NT2/D1 (cell line): ENCODE data around the gene PCDHA5.
"Not testable (repeated sequence)": the region's sequence is repeated elsewhere in the genome, so short reads cannot be mapped to it uniquely, and the experiment has no call there.

ENCODE experiments used
- DNase-seq: peaks from one replicate; pipeline ENCODE4 v3.0.0-alpha.2; 2011; ENCODE audit warnings: low read depth, low spot score
- H3K27me3 ChIP-seq: 2 replicates; pipeline ENCODE4 v1.6.0; 2011; ENCODE audit warnings: mild to moderate bottlenecking; ENCODE audit not compliant: insufficient read length, insufficient read depth
- H3K36me3 ChIP-seq: 2 replicates; pipeline ENCODE4 v1.6.1; 2011; ENCODE audit warnings: mild to moderate bottlenecking, low read length, mixed read lengths; ENCODE audit not compliant: insufficient read depth, insufficient read length
- H3K4me1 ChIP-seq: 2 replicates; pipeline ENCODE4 v1.5.1; 2011; ENCODE audit not compliant: insufficient read depth, insufficient read length
- H3K4me3 ChIP-seq: 2 replicates; pipeline ENCODE4 v1.5.1; 2011; ENCODE audit warnings: low read depth; ENCODE audit not compliant: insufficient read length
- H3K9ac ChIP-seq: 2 replicates; pipeline ENCODE4 v1.6.0; 2011; ENCODE audit warnings: low read depth; ENCODE audit not compliant: insufficient read length
- H3K9me3 ChIP-seq: 2 replicates; pipeline ENCODE4 v1.5.1; 2011; ENCODE audit warnings: mild to moderate bottlenecking, low read length; ENCODE audit not compliant: insufficient read depth
- SUZ12 ChIP-seq: IDR thresholded peaks from 2 replicates; pipeline ENCODE4 v1.6.1; 2011; ENCODE audit not compliant: insufficient read length, insufficient read depth; ENCODE audit errors: extremely low read depth
- YY1 ChIP-seq: IDR thresholded peaks from 2 replicates; pipeline ENCODE4 v1.6.1; 2011; ENCODE audit not compliant: insufficient read length, insufficient read depth
- ZNF274 ChIP-seq: IDR thresholded peaks from 2 replicates; pipeline ENCODE4 v1.6.1; 2011; ENCODE audit warnings: mild to moderate bottlenecking, low read depth, low read length

PCDHA5 gene

DNA sequence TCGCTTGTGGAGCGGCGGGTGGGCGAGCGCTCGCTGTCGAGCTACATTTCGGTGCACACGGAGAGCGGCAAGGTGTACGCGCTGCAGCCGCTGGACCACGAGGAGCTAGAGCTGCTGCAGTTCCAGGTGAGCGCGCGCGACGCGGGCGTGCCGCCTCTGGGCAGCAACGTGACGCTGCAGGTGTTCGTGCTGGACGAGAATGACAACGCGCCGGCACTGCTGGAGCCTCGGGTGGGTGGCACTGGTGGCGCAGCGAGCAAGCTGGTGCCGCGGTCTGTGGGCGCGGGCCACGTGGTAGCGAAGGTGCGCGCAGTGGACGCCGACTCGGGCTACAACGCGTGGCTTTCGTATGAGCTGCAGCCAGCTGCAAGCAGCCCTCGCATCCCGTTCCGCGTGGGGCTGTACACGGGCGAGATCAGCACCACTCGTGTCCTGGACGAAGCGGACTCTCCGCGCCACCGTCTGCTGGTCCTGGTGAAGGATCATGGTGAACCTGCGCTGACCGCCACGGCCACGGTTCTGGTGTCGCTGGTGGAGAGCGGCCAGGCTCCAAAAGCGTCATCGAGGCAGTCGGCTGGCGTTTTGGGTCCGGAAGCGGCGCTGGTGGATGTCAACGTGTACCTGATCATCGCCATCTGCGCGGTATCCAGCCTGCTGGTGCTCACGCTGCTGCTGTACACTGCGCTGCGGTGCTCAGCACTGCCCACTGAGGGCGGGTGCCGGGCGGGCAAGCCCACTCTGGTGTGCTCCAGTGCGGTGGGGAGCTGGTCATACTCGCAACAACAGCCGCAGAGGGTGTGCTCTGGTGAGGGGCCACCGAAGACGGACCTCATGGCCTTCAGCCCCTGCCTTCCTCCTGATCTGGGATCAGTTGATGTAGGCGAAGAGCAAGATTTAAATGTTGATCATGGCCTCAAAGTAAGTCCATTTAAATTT is 21.7 kb downstream of the PCDHA5 start:
- H3K9me3 ChIP-seq: no peaks in the 10 kb centered on the region
- H3K9ac ChIP-seq: no peak overlapping the region
- no peaks in the 10 kb centered on the region for H3K4me1 ChIP-seq
- TF ChIP-seq YY1: no peak
- no peak for TF ChIP-seq SUZ12
- no peak for TF ChIP-seq ZNF274
- H3K36me3 ChIP-seq: no peaks in the 10 kb centered on the region
- H3K4me3 ChIP-seq: no peak overlapping the region
- no peak for DNase-seq
- no peaks in the 10 kb centered on the region for H3K27me3 ChIP-seq

DNA sequence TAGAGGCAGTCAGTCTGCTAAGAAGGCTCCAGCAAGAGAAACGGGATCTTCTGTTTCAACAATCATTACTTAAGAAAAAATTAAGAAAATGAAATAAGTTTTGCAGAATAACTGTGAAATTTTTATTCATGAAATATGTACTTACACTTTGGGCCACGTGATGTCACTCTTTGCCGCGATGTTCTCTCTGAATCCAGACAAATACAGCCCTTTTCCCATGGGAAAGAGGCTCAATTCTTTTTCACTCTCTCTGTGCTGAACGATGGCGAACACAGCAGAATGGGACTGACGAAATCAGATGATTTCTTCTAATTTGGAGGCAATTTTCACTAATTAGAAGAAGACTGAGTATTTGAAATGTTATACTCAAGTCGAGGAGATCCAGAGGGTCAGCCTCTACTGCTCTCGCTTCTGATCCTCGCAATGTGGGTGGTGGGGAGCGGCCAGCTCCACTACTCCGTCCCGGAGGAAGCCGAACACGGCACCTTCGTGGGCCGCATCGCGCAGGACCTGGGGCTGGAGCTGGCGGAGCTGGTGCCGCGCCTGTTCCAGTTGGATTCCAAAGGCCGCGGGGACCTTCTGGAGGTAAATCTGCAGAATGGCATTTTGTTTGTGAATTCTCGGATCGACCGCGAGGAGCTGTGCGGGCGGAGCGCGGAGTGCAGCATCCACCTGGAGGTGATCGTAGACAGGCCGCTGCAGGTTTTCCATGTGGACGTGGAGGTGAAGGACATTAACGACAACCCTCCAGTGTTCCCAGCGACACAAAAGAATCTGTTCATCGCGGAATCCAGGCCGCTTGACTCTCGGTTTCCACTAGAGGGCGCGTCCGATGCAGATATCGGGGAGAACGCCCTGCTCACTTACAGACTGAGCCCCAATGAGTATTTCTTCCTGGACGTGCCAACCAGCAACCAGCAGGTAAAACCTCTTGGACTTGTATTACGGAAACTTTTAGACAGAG is 27.0 kb downstream of the PCDHA5 start, which contains the start of gene PCDHA9:
PCDHA9 (plus strand) TSS at position 244 of the 964 bp plus-strand sequence; CDS start at position 358, 114 bp downstream.
- not testable (repeated sequence) for H3K4me3 ChIP-seq, H3K4me1 ChIP-seq, H3K27me3 ChIP-seq

DNA sequence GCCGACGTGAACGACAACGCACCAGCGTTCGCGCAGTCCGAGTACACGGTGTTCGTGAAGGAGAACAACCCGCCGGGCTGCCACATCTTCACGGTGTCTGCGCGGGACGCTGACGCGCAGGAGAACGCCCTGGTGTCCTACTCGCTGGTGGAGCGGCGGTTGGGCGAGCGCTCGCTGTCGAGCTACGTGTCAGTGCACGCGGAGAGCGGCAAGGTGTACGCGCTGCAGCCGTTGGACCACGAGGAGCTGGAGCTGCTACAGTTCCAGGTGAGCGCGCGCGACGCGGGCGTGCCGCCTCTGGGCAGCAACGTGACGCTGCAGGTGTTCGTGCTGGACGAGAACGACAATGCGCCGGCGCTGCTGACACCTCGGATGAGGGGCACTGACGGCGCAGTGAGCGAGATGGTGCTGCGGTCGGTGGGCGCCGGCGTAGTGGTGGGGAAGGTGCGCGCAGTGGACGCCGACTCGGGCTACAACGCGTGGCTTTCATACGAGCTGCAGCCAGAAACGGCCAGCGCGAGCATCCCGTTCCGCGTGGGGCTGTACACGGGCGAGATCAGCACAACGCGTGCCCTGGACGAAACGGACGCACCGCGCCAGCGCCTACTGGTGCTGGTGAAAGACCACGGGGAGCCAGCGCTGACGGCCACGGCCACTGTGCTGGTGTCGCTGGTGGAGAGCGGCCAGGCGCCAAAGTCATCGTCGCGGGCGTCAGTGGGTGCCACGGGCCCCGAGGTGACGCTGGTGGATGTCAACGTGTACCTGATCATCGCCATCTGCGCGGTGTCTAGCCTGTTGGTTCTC is 28.6 kb downstream of the PCDHA5 start:
- not testable (repeated sequence) for DNase-seq, H3K9me3 ChIP-seq, H3K36me3 ChIP-seq, H3K9ac ChIP-seq, H3K27me3 ChIP-seq, H3K4me1 ChIP-seq, H3K4me3 ChIP-seq

More for the DNA sequence above, 27.0 kb downstream of the PCDHA5 start, which contains the start of gene PCDHA9:
- not testable (repeated sequence) for H3K9me3 ChIP-seq, H3K36me3 ChIP-seq, DNase-seq, H3K9ac ChIP-seq

DNA sequence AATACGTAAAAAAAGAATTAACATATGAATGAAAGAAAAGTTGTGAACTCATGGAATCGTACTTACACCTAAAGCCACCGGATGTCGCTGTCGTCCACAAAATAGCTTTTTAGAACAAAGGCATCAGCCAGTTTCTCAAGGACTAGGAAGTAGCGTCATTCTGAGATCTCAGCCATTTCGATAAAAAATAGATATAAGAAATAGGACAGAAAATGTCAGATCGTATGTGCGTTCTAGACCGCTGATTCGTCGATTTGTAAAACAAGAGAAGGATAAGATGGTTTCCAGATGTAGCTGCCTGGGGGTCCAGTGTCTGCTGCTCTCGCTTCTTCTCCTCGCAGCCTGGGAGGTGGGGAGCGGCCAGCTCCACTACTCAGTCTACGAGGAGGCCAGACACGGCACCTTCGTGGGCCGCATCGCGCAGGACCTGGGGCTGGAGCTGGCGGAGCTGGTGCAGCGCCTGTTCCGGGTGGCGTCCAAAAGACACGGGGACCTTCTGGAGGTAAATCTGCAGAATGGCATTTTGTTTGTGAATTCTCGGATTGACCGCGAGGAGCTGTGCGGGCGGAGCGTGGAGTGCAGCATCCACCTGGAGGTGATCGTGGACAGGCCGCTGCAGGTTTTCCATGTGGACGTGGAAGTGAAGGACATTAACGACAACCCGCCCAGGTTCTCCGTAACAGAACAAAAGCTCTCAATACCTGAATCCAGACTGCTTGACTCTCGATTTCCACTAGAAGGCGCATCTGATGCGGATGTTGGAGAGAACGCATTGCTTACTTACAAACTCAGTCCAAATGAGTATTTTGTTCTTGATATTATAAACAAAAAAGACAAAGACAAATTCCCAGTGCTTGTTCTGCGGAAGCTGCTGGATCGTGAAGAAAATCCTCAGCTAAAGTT is 34.6 kb downstream of the PCDHA5 start, which contains the start of gene PCDHA10:
PCDHA10 (plus strand) TSS at position 126 of the 903 bp plus-strand sequence; CDS start at position 278, 152 bp downstream.
- TF ChIP-seq SUZ12 (no peak), YY1 (no peak), ZNF274 (no peak)
- no peaks in the 10 kb centered on the region for H3K36me3 ChIP-seq
- no peak for DNase-seq
- no peaks in the 10 kb centered on the region for H3K4me1 ChIP-seq
- H3K9me3 ChIP-seq: no peaks in the 10 kb centered on the region
- no peak within 1 kb of the TSS for H3K9ac ChIP-seq
- H3K27me3 ChIP-seq: no peaks in the 10 kb centered on the region
- H3K4me3 ChIP-seq: no peak within 1 kb of the TSS

DNA sequence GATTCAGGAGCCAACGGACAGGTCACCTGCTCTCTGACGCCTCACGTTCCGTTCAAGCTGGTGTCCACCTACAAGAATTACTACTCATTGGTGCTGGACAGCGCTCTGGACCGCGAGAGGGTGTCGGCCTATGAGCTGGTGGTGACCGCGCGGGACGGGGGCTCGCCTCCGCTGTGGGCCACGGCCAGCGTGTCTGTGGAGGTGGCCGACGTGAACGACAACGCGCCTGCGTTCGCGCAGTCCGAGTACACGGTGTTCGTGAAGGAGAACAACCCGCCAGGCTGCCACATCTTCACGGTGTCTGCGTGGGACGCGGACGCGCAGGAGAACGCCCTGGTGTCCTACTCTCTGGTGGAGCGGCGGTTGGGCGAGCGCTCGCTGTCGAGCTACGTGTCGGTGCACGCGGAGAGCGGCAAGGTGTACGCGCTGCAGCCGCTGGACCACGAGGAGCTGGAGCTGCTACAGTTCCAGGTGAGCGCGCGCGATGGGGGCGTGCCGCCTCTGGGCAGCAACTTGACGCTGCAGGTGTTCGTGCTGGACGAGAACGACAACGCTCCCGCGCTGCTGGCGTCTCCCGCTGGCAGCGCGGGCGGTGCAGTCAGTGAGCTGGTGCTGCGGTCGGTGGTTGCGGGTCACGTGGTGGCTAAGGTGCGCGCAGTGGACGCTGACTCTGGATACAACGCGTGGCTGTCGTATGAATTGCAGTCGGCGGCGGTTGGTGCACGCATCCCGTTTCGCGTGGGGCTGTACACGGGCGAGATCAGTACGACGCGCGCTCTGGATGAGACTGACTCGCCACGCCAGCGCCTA is 36.0 kb downstream of the PCDHA5 start:
- Histone ChIP-seq H3K9ac (no peak overlapping the region), H3K4me3 (no peak overlapping the region), H3K36me3 (no peaks in the 10 kb centered on the region), H3K27me3 (no peaks in the 10 kb centered on the region), H3K9me3 (no peaks in the 10 kb centered on the region; the same call in 1 of the 2 replicates), H3K4me1 (no peaks in the 10 kb centered on the region)
- DNase-seq: no peak
- TF ChIP-seq SUZ12 (no peak), YY1 (no peak), ZNF274 (no peak)

DNA sequence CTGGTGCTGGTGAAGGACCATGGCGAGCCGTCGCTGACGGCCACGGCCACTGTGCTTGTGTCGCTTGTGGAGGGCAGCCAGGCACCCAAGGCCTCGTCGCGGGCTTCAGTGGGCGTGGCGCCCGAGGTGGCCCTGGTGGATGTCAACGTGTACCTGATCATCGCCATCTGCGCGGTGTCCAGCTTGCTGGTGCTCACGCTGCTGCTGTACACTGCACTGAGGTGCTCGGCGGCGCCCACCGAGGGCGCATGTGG is 36.5 kb downstream of the PCDHA5 start:
- TF ChIP-seq ZNF274 (no peak), SUZ12 (no peak), YY1 (no peak)
- DNase-seq: no peak
- Histone ChIP-seq H3K9me3 (no peaks in the 10 kb centered on the region; the same call in 1 of the 2 replicates), H3K4me1 (no peaks in the 10 kb centered on the region), H3K9ac (no peak overlapping the region), H3K27me3 (no peaks in the 10 kb centered on the region), H3K36me3 (peaks cover 4% of the 10 kb centered on the region), H3K4me3 (no peak overlapping the region)
